Esophagus muscularis mucosa (tissue), 4 donors: Measurements from ENCODE around the gene ADCY7. TPM values are rescaled to one million over a fixed set of nuclear protein-coding genes. Genes with fewer than 3 reads are reported as not detected.

Source experiments
- DNase-seq: peaks from one replicate; pipeline ENCODE4 v3.0.0-alpha.2; 2017; ENCODE audit errors: extremely low spot score
- H3K27ac ChIP-seq, 4 donors: fragments of 200-600 bp; sonication (generic); replicated peaks in 1 of 4; 1 replicate in 3 of 4; 2 replicates in 1 of 4; pipeline ENCODE4 v1.5.1; 2016 to 2019; ENCODE audit warnings: mild to moderate bottlenecking in 1 of 4
- H3K27me3 ChIP-seq, 4 donors: fragments of 200-600 bp; sonication (generic); one replicate each; pipeline versions ENCODE4 v1.5.1 to v1.6.0; 2016 to 2019
- H3K36me3 ChIP-seq, 4 donors: fragments of 200-600 bp; sonication (generic); one replicate each; pipeline ENCODE4 v1.5.1; 2016 to 2019
- H3K4me1 ChIP-seq, 4 donors: fragments of 200-600 bp; sonication (generic); one replicate each; pipeline ENCODE4 v1.5.1; 2016 to 2019
- H3K4me3 ChIP-seq, 4 donors: fragments of 200-600 bp; sonication (generic); 1 replicate in 2 of 4; 2 replicates in 2 of 4; pipeline ENCODE4 v1.5.1; 2016 to 2019; ENCODE audit warnings: mild to moderate bottlenecking in 4 of 4, moderate library complexity in 1 of 4
- H3K9me3 ChIP-seq, 4 donors: fragments of 200-600 bp; sonication (generic); 1 replicate in 3 of 4; 2 replicates in 1 of 4; pipeline ENCODE4 v1.5.1; 2016 to 2019
- EP300 ChIP-seq: sonication (generic); formaldehyde crosslinking; IDR thresholded peaks from one replicate; pipeline ENCODE4 v1.6.1; 2017; ENCODE audit warnings: antibody characterized with exemption
- POLR2A ChIP-seq: fragments of 450-650 bp; IDR thresholded peaks from one replicate; pipeline ENCODE4 v1.6.1; 2017; ENCODE audit warnings: antibody characterized with exemption, moderate library complexity, mild to moderate bottlenecking, low read depth
- POLR2AphosphoS5 ChIP-seq, 2 donors: sonication (generic); formaldehyde crosslinking; IDR thresholded peaks; one replicate each; pipeline ENCODE4 v1.6.1; 2017; ENCODE audit warnings: antibody characterized with exemption in 2 of 2
- WGBS: methylation state at CpG from one replicate; pipeline ENCODE4 v1.1.5; 2018; 5-methylcytosine and 5-hydroxymethylcytosine counted together
- intact Hi-C: fragments of 100-400 bp; cut with DNase I; formaldehyde crosslinking; loops from one replicate; pipeline ENCODE4 v1.15.1; 2023
- total RNA-seq, 4 donors: library from RNA; depleted of rRNA; stranded (reverse); fragments of >200 nt; gene quantifications; one replicate each; pipeline versions ENCODE4 v1.1.0 to v1.2.1, GENCODE V29; 2016
- TF ChIP-seq, protein P1 (sequence below), 3 experiments: fragments of 200-600 bp in 2 of 3; fragments of 450-650 bp in 1 of 3; sonication (generic) in 2 of 3; IDR thresholded peaks; one replicate each; pipeline ENCODE4 v1.5.1; 2017 to 2019; ENCODE audit warnings: antibody characterized with exemption in 3 of 3, mild to moderate bottlenecking in 2 of 3, moderate library complexity in 1 of 3

The ADCY7 gene
- total RNA-seq, 4 donors from 2014 or later: 12.3 to 17.4 (median 15.6) TPM

DNA sequence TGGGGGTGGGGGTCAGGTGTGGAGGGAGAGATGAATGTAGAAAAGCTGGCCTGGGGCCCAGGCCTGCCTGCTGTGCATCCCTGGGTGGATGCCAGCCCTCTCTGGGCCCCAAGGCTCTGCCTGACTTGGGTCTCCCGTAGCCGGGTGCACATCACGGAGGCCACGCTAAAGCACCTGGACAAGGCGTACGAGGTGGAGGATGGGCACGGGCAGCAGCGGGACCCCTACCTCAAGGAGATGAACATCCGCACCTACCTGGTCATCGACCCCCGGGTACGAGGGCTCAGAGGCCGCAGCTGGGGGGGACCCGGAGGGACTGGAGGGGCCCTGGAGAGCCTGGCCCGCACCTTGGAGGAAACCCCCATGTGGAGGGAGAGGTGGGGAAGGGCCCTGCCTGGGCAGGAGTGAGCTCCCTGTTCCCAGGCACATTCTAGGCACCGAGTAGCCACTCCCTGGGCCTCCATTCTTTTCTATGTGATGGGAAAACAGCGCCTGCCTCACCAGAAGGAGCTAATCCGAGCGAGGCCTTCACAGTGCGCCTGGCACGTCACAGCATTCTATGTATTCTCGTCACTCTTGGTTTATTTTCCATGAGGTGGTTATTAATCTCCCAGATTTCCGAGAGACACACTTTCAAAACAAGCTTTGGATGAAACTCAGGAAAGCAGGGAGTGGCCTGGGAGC is 34.7 kb downstream of the ADCY7 start:
- peaks cover 0 to 26% (median 2%) of the 10 kb centered on the region in 4 donors for H3K36me3 ChIP-seq
- TF ChIP-seq, protein P1, sequence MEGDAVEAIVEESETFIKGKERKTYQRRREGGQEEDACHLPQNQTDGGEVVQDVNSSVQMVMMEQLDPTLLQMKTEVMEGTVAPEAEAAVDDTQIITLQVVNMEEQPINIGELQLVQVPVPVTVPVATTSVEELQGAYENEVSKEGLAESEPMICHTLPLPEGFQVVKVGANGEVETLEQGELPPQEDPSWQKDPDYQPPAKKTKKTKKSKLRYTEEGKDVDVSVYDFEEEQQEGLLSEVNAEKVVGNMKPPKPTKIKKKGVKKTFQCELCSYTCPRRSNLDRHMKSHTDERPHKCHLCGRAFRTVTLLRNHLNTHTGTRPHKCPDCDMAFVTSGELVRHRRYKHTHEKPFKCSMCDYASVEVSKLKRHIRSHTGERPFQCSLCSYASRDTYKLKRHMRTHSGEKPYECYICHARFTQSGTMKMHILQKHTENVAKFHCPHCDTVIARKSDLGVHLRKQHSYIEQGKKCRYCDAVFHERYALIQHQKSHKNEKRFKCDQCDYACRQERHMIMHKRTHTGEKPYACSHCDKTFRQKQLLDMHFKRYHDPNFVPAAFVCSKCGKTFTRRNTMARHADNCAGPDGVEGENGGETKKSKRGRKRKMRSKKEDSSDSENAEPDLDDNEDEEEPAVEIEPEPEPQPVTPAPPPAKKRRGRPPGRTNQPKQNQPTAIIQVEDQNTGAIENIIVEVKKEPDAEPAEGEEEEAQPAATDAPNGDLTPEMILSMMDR (IDR thresholded peaks at IDR 0.05): no peak
- TF ChIP-seq POLR2AphosphoS5 (IDR thresholded peaks at IDR 0.05) (peak in 1 of 2 donors; percentile 41), POLR2A (no peak), EP300 (no peak)
- H3K4me3 ChIP-seq: no peak overlapping the region
- DNase-seq: no peak
- intact Hi-C loops: no loop called here
- H3K4me1 ChIP-seq: peaks cover 0 to 13% (median 12%) of the 10 kb centered on the region in 4 donors
- H3K9me3 ChIP-seq: no peaks in the 10 kb centered on the region
- no peaks in the 10 kb centered on the region for H3K27me3 ChIP-seq
- 80% methylated on average over 19 of the region's 23 CpGs for WGBS
- peak overlapping the region in 3 of 4 donors; percentile 52 to 68 (median 63) for H3K27ac ChIP-seq

DNA sequence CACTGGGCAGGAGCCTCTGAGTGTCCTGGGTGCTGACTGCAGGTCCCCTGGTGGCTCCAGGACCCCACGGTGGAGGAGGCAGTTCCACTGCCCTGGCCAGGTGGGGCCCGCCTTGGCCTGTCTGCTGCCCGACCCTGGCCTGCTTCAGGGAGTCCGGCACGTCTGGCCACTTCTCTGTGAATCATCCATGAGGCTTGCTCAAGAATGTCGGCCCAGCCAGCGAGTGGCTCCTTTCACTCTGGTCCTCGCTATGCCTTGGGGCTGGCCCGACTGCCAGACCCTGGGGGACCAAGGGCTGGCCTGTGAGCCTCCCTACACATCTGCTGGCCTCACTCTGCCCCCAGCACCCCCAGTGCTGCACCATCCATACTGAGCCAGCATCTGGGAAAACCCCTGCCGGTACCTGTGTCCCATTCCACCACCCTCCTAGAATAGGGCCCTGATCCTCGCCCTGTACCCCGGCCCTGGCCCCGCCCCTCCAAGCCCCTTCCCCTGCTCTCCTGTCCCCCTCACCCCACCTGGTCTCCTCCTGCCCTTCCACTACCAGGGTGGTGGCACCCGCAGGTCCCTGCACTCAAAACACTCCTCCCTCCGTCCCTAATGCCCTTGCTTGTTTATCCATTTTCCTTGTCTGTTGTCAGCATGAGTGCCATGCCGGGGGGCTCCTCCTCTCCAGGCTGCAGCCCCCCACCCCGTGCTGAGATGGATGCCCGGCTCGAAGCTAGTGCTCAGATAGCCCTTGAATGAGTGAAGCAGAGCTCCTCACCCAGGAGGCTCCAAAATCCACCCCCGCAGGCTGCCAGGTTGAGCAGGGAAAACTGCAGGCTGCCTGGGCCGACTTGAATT is 35.5 kb downstream of the ADCY7 start:
- Histone ChIP-seq H3K27ac (peak overlapping the region in 3 of 4 donors; percentile 52 to 68 (median 63)), H3K4me1 (peaks cover 0 to 13% (median 12%) of the 10 kb centered on the region in 4 donors), H3K4me3 (no peak overlapping the region), H3K36me3 (peaks cover 0 to 24% (median 2%) of the 10 kb centered on the region in 4 donors), H3K9me3 (no peaks in the 10 kb centered on the region), H3K27me3 (no peaks in the 10 kb centered on the region)
- intact Hi-C loops: no loop called here
- peak in 1 of 2 donors; percentile 35 for TF ChIP-seq POLR2AphosphoS5 (IDR thresholded peaks at IDR 0.05)
- TF ChIP-seq EP300: no peak
- TF ChIP-seq POLR2A: no peak
- no peak for DNase-seq
- 77% methylated on average over 21 of the region's 21 CpGs for WGBS

DNA sequence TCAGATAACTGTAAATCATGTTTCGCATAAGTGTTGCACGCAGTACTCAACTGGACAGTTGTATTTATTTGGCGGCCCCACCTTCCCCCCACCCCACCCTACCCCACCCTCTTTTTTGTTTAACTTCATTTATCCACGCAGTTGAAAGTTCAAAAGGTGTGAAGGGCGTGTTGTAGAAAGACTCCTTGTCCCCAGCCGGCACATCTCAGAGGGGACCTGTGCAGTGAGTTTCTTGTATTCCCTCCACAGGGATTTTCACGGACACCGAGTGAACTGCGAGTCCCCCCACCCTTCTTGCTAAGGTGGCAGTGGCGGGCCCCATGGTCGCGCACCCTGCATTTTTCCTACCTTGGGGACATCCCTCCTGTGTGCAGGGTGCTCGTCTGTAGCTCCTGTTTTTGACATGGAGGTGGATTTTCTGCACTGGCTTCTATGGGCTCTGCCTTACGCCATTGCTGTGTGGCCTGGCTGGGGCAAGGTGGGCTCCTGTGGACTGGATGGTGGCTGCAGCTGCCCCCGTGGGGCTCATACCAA is 36.2 kb downstream of the ADCY7 start:
- 95% methylated on average over 15 of the region's 15 CpGs for WGBS
- Histone ChIP-seq H3K36me3 (peaks cover 0 to 24% (median 2%) of the 10 kb centered on the region in 4 donors), H3K9me3 (no peaks in the 10 kb centered on the region), H3K4me3 (no peak overlapping the region), H3K27ac (no peak overlapping the region), H3K27me3 (no peaks in the 10 kb centered on the region), H3K4me1 (peaks cover 0 to 13% (median 12%) of the 10 kb centered on the region in 4 donors)
- DNase-seq: no peak
- intact Hi-C loops: no loop called here
- TF ChIP-seq, protein P1 (IDR thresholded peaks at IDR 0.05): no peak
- no peak for TF ChIP-seq EP300
- TF ChIP-seq POLR2AphosphoS5 (IDR thresholded peaks at IDR 0.05): no peak
- no peak for TF ChIP-seq POLR2A

DNA sequence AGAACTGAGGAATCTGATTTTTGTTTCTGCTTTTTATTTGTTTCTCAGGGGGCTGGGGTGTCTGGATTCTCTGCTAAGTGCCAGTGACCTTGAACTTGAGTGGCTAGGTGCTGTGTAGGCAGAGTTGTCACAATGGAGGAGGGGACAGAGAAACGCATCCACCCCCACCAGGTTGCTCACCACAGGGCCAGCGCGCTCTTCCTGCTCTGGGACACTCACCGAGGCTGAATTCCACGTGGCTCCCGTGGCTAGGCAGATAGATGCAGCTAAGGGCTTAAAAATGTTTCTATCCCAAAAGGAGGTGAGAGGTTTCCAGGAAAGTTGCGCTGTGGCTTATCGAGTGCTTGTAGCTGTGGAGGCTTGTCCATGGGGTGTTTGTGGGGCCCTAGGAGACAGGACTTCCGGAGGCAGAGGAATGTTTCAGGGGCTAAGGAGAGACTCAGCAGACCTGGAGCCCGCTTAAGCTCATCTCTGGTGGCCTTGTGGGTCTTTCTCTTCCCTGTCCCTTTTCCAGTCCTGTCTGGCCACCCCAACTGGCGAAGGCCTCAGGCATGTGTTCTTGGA is 36.8 kb downstream of the ADCY7 start:
- no peak overlapping the region for H3K27ac ChIP-seq
- H3K4me1 ChIP-seq: peaks cover 0 to 13% (median 12%) of the 10 kb centered on the region in 4 donors
- peaks cover 0 to 24% (median 2%) of the 10 kb centered on the region in 4 donors for H3K36me3 ChIP-seq
- no peak overlapping the region for H3K4me3 ChIP-seq
- no peak for DNase-seq
- TF ChIP-seq, protein P1 (IDR thresholded peaks at IDR 0.05): no peak
- TF ChIP-seq POLR2A: no peak
- no peak for TF ChIP-seq EP300
- TF ChIP-seq POLR2AphosphoS5 (IDR thresholded peaks at IDR 0.05): no peak
- no peaks in the 10 kb centered on the region for H3K9me3 ChIP-seq
- intact Hi-C loops: no loop called here
- WGBS: 82% methylated on average over 9 of the region's 11 CpGs
- no peaks in the 10 kb centered on the region for H3K27me3 ChIP-seq
